NCI-H2171 treated with DMSO at 0.1 percent for 48 hours (cell line): ENCODE measurements around the gene RPAP2.
"Not testable (repeated sequence)": the region's sequence is repeated elsewhere in the genome, so short reads cannot be mapped to it uniquely, and the experiment has no call there.

Source experiments
- DNase-seq: peaks from one replicate; lab custom pipeline; 2025; lab: John Stamatoyannopoulos, UW

RPAP2 gene

GRCh38 chr1:92323473-92324453 is 24.9 kb downstream of the RPAP2 start:
- DNase-seq, result no peak

- DNase-seq, result no peak
Measured at GRCh38 chr1:92324784-92325183, 25.9 kb downstream of the RPAP2 start.

- no peak for DNase-seq
Measured at GRCh38 chr1:92326681-92327080, 27.8 kb downstream of the RPAP2 start.

GRCh38 chr1:92327794-92328193 is 28.9 kb downstream of the RPAP2 start:
- no peak for DNase-seq

GRCh38 chr1:92329347-92330129 is 30.7 kb downstream of the RPAP2 start:
- no peak for DNase-seq

- no peak for DNase-seq
Measured at GRCh38 chr1:92333668-92334067, 34.8 kb downstream of the RPAP2 start.

- DNase-seq, result no peak
Measured at GRCh38 chr1:92340154-92340553, 41.3 kb downstream of the RPAP2 start.

GRCh38 chr1:92342401-92342800 is 43.5 kb downstream of the RPAP2 start:
- no peak for DNase-seq

- DNase-seq, result no peak
Measured at GRCh38 chr1:92343061-92343460, 44.2 kb downstream of the RPAP2 start.

- DNase-seq, result no peak
Measured at GRCh38 chr1:92346866-92347640, 48.2 kb downstream of the RPAP2 start.

GRCh38 chr1:92352856-92353255 is 54.0 kb downstream of the RPAP2 start:
- no peak for DNase-seq

GRCh38 chr1:92354259-92354658 is 55.4 kb downstream of the RPAP2 start:
- DNase-seq, result no peak

GRCh38 chr1:92356956-92357355 is 58.1 kb downstream of the RPAP2 start:
- DNase-seq, result no peak

GRCh38 chr1:92359382-92359781 is 60.5 kb downstream of the RPAP2 start:
- DNase-seq, result not testable (repeated sequence)

GRCh38 chr1:92359986-92360385 is 61.1 kb downstream of the RPAP2 start:
- DNase-seq, result no peak

- no peak for DNase-seq
Measured at GRCh38 chr1:92362970-92363369, 64.1 kb downstream of the RPAP2 start.

GRCh38 chr1:92363401-92363800 is 64.5 kb downstream of the RPAP2 start:
- DNase-seq, result no peak

- DNase-seq, result no peak
Measured at GRCh38 chr1:92365378-92366039, 66.7 kb downstream of the RPAP2 start.

GRCh38 chr1:92366040-92366395 is 67.2 kb downstream of the RPAP2 start:
- DNase-seq, result no peak

- no peak for DNase-seq
Measured at GRCh38 chr1:92367496-92367895, 68.6 kb downstream of the RPAP2 start.

- DNase-seq, result no peak
Measured at GRCh38 chr1:92372164-92372563, 73.3 kb downstream of the RPAP2 start.

- no peak for DNase-seq
Measured at GRCh38 chr1:92374223-92374622, 75.4 kb downstream of the RPAP2 start.
